HFF-Myc (cell line): ENCODE measurements around the gene DMWD.
"Not testable (repeated sequence)": the region's sequence is repeated elsewhere in the genome, so short reads cannot be mapped to it uniquely, and the experiment has no call there.

Experiments used
- DNase-seq: peaks from one replicate; pipeline ENCODE4 v3.0.0-alpha.2; 2011; ENCODE audit warnings: low read depth; ENCODE audit errors: extremely low read depth
- H3K4me3 ChIP-seq: replicated peaks from 2 replicates; pipeline ENCODE4 v1.5.1; 2011; ENCODE audit warnings: low read depth, mild to moderate bottlenecking, control low read depth, low read length
- TF ChIP-seq, protein P1 (sequence below): IDR thresholded peaks from 2 replicates; pipeline ENCODE4 v1.5.1; 2012; ENCODE audit warnings: mild to moderate bottlenecking, low read depth, low read length, control low read depth; ENCODE audit errors: missing control alignments

The DMWD gene

GRCh38 chr19:45753548-45753947 is 39.1 kb downstream of the DMWD start:
- TF ChIP-seq, protein P1, sequence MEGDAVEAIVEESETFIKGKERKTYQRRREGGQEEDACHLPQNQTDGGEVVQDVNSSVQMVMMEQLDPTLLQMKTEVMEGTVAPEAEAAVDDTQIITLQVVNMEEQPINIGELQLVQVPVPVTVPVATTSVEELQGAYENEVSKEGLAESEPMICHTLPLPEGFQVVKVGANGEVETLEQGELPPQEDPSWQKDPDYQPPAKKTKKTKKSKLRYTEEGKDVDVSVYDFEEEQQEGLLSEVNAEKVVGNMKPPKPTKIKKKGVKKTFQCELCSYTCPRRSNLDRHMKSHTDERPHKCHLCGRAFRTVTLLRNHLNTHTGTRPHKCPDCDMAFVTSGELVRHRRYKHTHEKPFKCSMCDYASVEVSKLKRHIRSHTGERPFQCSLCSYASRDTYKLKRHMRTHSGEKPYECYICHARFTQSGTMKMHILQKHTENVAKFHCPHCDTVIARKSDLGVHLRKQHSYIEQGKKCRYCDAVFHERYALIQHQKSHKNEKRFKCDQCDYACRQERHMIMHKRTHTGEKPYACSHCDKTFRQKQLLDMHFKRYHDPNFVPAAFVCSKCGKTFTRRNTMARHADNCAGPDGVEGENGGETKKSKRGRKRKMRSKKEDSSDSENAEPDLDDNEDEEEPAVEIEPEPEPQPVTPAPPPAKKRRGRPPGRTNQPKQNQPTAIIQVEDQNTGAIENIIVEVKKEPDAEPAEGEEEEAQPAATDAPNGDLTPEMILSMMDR, result peak; percentile 31
- no peak for DNase-seq
- H3K4me3 ChIP-seq, result no peak overlapping the region

DNA sequence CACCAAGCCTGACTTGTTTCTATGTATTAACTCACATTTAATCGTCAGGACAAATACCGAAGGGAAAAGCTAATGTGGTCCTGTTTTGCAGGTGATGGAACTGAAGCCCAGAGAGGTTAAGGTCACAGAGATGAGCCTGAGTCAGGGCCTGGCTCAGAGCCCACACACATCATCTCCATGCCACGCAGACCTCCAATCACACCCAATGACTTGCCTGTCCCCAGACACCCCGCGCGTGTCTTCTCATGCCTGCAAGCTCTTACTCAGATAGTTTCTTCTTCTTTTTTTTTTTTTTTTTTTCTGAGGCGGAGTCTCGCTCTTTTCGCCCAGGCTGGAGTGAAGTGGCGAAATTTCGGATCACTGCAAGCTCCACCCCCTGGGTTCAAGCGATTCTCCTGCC is 40.0 kb downstream of the DMWD start:
- no peak overlapping the region for H3K4me3 ChIP-seq
- DNase-seq, result no peak
- TF ChIP-seq, protein P1, result no peak

DNA sequence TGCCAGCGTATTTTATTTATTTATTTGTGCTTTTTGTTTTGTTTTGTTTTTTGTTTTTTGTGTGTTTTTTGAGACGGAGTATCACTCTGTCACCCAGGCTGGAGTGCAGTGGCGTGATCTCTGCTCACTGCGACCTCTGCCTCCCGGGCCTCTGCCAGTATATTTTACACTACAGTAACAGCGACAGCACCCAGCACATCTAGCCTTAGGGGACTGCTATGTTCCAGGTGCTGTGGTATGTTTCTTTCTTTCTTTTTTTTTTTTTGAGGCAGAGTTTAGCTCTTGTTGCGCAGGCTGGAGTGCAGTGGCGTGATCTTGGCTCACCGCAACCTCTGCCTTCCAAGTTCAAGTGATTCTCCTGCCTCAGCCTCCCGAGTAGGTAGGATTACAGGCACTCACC is 41.2 kb downstream of the DMWD start:
- H3K4me3 ChIP-seq, DNase-seq: not testable (repeated sequence)

- no peak overlapping the region for H3K4me3 ChIP-seq
- TF ChIP-seq, protein P1, result no peak
- no peak for DNase-seq
Measured at GRCh38 chr19:45747513-45747912, 45.1 kb downstream of the DMWD start.

DNA sequence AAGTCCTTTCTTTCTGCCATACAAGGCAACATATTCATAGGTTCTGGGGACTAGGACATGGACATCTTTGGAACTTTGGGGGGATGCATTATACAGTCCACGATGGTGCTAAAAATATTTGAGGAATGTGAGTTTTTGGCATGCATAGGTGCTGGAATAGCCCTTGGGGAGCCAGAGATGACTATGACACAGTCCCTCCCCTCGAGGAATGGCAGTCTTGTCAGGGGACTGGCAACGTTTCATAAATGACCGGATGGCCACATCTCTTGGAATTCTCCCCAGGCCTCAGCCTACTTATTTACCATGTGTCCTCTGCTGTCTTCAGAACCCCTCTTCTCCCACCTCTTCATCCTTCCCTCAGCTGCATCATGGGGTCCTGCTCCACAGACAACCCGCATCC is 45.8 kb downstream of the DMWD start:
- no peak for DNase-seq
- TF ChIP-seq, protein P1, result no peak
- no peak overlapping the region for H3K4me3 ChIP-seq

GRCh38 chr19:45745606-45746005 is 47.0 kb downstream of the DMWD start:
- DNase-seq, result no peak
- TF ChIP-seq, protein P1, result no peak
- H3K4me3 ChIP-seq, result no peak overlapping the region

DNA sequence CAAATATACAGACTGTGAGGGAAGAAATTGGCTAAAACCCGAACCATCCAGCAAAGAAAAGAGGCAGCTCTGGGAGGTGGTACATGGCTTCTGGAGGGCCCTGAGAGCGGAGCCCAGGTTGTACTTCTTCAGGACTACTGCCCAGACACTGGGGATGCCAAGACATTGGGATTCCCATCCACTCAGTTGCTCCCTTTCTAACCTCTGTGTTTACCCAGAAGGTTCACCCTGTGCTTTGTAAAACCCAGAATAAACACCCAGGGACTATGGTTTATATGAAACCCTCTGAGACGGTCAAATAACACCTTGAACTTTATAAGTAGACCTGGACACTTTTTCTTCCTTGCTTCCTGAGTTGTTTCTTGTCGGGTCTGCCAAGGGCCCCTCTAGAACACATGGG is 49.7 kb downstream of the DMWD start:
- TF ChIP-seq, protein P1, result no peak
- no peak for DNase-seq
- H3K4me3 ChIP-seq, result no peak overlapping the region
